Endothelial cell (in vitro differentiated cells): ENCODE measurements around the gene HPN. TPM values are rescaled to one million over a fixed set of nuclear protein-coding genes. Genes with fewer than 3 reads are reported as not detected.
"Not testable (repeated sequence)": the region's sequence is repeated elsewhere in the genome, so short reads cannot be mapped to it uniquely, and the experiment has no call there.

Experiments used
- DNase-seq: peaks from one replicate; pipeline ENCODE4 v3.0.0; 2021; ENCODE audit warnings: low spot score
- H3K27ac Mint-ChIP-seq: one replicate; pipeline ENCODE4 v1.8.0; 2021; ENCODE audit warnings: mixed read lengths, inconsistent platforms; ENCODE audit not compliant: unreplicated experiment
- H3K27me3 Mint-ChIP-seq: one replicate; pipeline ENCODE4 v1.8.0; 2021; ENCODE audit warnings: mild to moderate bottlenecking, moderate library complexity, mixed read lengths, inconsistent platforms; ENCODE audit not compliant: unreplicated experiment
- H3K36me3 Mint-ChIP-seq: one replicate; pipeline ENCODE4 v1.8.0; 2021; ENCODE audit warnings: mild to moderate bottlenecking, low read depth, mixed read lengths, inconsistent platforms; ENCODE audit not compliant: unreplicated experiment
- H3K4me1 Mint-ChIP-seq: one replicate; pipeline ENCODE4 v1.8.0; 2021; ENCODE audit warnings: mild to moderate bottlenecking, mixed read lengths, inconsistent platforms; ENCODE audit not compliant: unreplicated experiment
- H3K4me3 Mint-ChIP-seq: one replicate; pipeline ENCODE4 v1.8.0; 2021; ENCODE audit warnings: mild to moderate bottlenecking, mixed read lengths, inconsistent platforms; ENCODE audit not compliant: unreplicated experiment
- H3K9me3 Mint-ChIP-seq: one replicate; pipeline ENCODE4 v1.8.0; 2021; ENCODE audit warnings: mixed read lengths, inconsistent platforms; ENCODE audit not compliant: unreplicated experiment
- total RNA-seq: library from RNA; stranded (reverse); fragmentation: NEBNext Ultra II Directional; extraction: Animal tissue kit (Norgen Biotek cat#: 25700); gene quantifications from one replicate; pipeline ENCODE4 v1.2.1, GENCODE V29; 2021; ENCODE audit not compliant: unreplicated experiment
- TF ChIP-seq, protein P1 (sequence below): fragments of 200-600 bp; sonication (generic); IDR thresholded peaks from one replicate; pipeline ENCODE4 v1.5.0; 2021; ENCODE audit warnings: antibody characterized with exemption; ENCODE audit not compliant: unreplicated experiment

HPN gene
- total RNA-seq, 1 donor from 2014 or later: 1.3 TPM

DNA sequence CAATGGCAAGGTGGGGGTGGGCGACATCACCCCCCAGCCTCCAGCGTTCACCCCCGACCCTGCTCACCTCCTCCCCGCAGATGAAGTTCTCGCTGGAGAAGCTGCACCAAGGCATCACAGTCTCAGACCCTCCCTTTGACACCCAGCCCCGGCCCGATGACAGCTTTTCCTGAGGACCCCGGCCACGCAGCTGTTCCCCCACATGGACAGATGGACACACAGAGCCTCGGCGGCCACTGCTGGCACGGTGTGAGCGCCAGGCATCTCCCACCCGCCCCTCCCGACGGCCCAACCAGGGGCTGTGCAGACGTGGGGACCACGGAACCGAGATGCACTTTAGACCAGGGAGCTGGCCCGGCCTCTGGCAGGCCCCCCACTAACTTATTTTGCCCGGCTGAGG lies 15.6 kb upstream of the HPN start:
- Mint-ChIP-seq H3K4me3 (no peak overlapping the region), H3K4me1 (peaks cover 2% of the 10 kb centered on the region), H3K27ac (no peak overlapping the region), H3K9me3 (no peaks in the 10 kb centered on the region), H3K27me3 (peaks cover 20% of the 10 kb centered on the region), H3K36me3 (peaks cover 32% of the 10 kb centered on the region)
- TF ChIP-seq, protein P1, sequence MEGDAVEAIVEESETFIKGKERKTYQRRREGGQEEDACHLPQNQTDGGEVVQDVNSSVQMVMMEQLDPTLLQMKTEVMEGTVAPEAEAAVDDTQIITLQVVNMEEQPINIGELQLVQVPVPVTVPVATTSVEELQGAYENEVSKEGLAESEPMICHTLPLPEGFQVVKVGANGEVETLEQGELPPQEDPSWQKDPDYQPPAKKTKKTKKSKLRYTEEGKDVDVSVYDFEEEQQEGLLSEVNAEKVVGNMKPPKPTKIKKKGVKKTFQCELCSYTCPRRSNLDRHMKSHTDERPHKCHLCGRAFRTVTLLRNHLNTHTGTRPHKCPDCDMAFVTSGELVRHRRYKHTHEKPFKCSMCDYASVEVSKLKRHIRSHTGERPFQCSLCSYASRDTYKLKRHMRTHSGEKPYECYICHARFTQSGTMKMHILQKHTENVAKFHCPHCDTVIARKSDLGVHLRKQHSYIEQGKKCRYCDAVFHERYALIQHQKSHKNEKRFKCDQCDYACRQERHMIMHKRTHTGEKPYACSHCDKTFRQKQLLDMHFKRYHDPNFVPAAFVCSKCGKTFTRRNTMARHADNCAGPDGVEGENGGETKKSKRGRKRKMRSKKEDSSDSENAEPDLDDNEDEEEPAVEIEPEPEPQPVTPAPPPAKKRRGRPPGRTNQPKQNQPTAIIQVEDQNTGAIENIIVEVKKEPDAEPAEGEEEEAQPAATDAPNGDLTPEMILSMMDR: no peak
- DNase-seq: no peak

- TF ChIP-seq, protein P1: no peak
- H3K27ac Mint-ChIP-seq: no peak overlapping the region
- H3K9me3 Mint-ChIP-seq: no peaks in the 10 kb centered on the region
- H3K36me3 Mint-ChIP-seq: peaks cover 33% of the 10 kb centered on the region
- no peak for DNase-seq
- no peak overlapping the region for H3K4me3 Mint-ChIP-seq
- peaks cover 24% of the 10 kb centered on the region for H3K27me3 Mint-ChIP-seq
- H3K4me1 Mint-ChIP-seq: peaks cover 6% of the 10 kb centered on the region
Observed at GRCh38 chr19:35026418-35026817, 15.1 kb upstream of the HPN start.

- peak overlapping the region; percentile 37 for H3K4me3 Mint-ChIP-seq
- H3K9me3 Mint-ChIP-seq: no peaks in the 10 kb centered on the region
- no peak for DNase-seq
- no peak overlapping the region for H3K27ac Mint-ChIP-seq
- H3K4me1 Mint-ChIP-seq: peaks cover 6% of the 10 kb centered on the region
- H3K27me3 Mint-ChIP-seq: peaks cover 29% of the 10 kb centered on the region
- TF ChIP-seq, protein P1: no peak
- H3K36me3 Mint-ChIP-seq: peaks cover 34% of the 10 kb centered on the region
Observed at GRCh38 chr19:35027009-35027408, 14.5 kb upstream of the HPN start.

DNA sequence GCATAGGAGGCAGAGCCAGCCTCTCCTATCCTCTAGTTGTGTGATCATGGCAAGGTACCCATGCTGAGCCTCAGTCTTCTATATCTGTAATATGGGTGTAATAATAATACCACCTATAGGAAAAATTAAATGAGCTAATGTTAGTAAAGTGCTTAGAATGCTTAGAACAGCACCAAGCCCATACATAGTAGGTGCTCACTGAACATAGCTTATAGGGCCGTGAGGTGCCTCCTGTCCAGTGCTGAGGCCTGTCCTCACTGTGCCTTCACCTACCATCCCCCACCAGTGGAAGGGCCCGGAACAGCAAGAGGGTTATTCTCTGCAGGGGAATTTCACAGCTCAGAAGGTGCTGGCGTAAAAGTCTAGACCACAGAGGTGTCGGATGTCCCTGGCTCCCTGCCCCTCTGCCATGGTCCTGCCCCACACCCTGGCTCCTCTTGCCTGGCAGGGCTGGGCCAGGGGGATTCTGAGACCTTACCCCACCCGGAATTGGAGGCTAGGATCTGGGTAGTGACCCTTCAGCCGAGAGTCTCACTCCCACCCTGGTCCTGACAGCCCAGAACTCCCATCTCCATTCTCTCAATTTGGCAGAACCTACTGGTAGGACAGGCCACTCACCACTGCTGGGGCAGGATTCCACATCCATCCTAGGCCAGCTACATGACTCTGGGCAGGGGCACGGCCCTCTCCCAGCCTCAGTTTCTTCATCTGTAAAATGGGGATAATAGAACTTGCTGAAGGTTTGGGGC lies 13.5 kb upstream of the HPN start:
- peaks cover 37% of the 10 kb centered on the region for H3K36me3 Mint-ChIP-seq
- DNase-seq: no peak
- H3K27ac Mint-ChIP-seq: no peak overlapping the region
- H3K4me1 Mint-ChIP-seq: peaks cover 6% of the 10 kb centered on the region
- H3K9me3 Mint-ChIP-seq: no peaks in the 10 kb centered on the region
- H3K4me3 Mint-ChIP-seq: peak overlapping the region; percentile 13
- peaks cover 35% of the 10 kb centered on the region for H3K27me3 Mint-ChIP-seq
- TF ChIP-seq, protein P1: no peak

DNA sequence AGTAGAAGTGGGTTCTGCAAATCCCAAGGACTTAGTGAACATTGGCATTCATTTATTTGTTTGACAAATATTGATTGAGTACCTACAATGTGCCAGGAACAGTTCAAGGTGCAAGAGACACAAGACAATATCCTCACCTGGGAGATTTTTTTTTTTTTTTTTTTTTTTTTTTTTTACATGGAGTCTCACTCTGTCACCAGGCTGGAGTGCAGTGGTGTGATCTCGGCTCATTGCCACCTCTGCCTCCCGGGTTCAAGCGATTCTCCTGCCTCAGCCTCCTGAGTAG lies 13.0 kb upstream of the HPN start:
- not testable (repeated sequence) for H3K4me1 Mint-ChIP-seq, H3K9me3 Mint-ChIP-seq, H3K27ac Mint-ChIP-seq, DNase-seq
- Mint-ChIP-seq H3K27me3 (peaks cover 34% of the 10 kb centered on the region), H3K36me3 (peaks cover 40% of the 10 kb centered on the region), H3K4me3 (peak overlapping the region; percentile 13)

DNA sequence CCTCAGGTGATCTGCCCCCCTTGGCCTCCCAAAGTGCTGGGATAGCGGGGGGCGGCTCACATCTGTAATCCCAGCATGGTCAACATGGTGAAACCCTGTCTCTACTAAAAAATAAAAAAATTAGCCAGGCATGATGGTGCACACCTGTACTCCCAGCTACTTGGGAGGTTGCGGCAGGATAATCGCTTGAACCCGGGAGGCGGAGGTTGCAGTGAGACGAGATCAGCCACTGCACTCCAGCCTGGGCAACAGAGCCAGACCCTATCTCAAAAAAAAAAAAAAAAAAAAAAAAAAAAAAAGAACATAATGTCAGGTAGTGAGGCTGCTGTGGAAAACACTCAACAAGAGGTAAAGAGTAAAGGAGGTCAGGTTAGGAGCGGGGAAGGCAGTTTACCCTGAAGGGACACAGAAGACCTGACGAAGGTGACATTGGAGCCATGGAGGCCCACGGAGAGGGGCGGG lies 12.2 kb upstream of the HPN start:
- not testable (repeated sequence) for H3K27ac Mint-ChIP-seq, H3K4me1 Mint-ChIP-seq, H3K9me3 Mint-ChIP-seq, DNase-seq
- peaks cover 36% of the 10 kb centered on the region for H3K36me3 Mint-ChIP-seq
- H3K4me3 Mint-ChIP-seq: peak overlapping the region; percentile 56
- peaks cover 33% of the 10 kb centered on the region for H3K27me3 Mint-ChIP-seq
